ENCODE measurements around the gene ITGB4.

The ITGB4 gene

DNA sequence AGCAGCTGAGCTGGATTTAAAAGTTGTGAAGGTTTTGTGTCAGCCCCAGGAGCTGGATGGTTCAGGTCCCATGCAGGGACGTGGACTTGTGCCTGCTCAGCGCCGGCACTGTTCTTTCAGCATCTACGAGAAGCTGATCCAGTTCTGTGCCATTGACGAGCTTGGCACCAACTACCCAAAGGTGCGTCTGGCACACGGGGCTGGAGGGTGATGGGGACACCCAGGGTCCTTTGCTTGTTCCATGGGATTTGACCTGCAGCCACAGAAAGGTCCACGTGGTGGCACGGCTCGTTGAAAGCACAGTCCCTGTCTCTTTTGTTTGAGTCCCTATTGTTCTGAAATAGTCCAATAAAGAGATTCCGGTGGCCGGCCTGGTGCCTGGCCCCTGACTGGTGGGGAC lies 18.1 kb upstream of the ITGB4 start:
- TF ChIP-seq, protein P1, sequence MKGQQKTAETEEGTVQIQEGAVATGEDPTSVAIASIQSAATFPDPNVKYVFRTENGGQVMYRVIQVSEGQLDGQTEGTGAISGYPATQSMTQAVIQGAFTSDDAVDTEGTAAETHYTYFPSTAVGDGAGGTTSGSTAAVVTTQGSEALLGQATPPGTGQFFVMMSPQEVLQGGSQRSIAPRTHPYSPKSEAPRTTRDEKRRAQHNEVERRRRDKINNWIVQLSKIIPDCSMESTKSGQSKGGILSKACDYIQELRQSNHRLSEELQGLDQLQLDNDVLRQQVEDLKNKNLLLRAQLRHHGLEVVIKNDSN (IDR thresholded peaks at IDR 0.05): no peak
- TF ChIP-seq TCF12 (IDR thresholded peaks at IDR 0.05; ENCODE audit: low read depth) (no peak), CREB1 (IDR thresholded peaks at IDR 0.05; ENCODE audit: low read depth) (no peak), YY1 (IDR thresholded peaks at IDR 0.05; ENCODE audit: low read depth) (no peak), FOXM1 (IDR thresholded peaks at IDR 0.05; ENCODE audit: borderline replicate concordance, low read depth) (no peak), TAF1 (IDR thresholded peaks at IDR 0.05; ENCODE audit: low read depth) (no peak), EP300 (IDR thresholded peaks at IDR 0.05; ENCODE audit: borderline replicate concordance) (no peak), RAD21 (IDR thresholded peaks at IDR 0.05; ENCODE audit: low read depth) (no peak), EGR1 (IDR thresholded peaks at IDR 0.05) (no peak), TEAD4 (IDR thresholded peaks at IDR 0.05) (no peak)
- TF ChIP-seq, protein P2, sequence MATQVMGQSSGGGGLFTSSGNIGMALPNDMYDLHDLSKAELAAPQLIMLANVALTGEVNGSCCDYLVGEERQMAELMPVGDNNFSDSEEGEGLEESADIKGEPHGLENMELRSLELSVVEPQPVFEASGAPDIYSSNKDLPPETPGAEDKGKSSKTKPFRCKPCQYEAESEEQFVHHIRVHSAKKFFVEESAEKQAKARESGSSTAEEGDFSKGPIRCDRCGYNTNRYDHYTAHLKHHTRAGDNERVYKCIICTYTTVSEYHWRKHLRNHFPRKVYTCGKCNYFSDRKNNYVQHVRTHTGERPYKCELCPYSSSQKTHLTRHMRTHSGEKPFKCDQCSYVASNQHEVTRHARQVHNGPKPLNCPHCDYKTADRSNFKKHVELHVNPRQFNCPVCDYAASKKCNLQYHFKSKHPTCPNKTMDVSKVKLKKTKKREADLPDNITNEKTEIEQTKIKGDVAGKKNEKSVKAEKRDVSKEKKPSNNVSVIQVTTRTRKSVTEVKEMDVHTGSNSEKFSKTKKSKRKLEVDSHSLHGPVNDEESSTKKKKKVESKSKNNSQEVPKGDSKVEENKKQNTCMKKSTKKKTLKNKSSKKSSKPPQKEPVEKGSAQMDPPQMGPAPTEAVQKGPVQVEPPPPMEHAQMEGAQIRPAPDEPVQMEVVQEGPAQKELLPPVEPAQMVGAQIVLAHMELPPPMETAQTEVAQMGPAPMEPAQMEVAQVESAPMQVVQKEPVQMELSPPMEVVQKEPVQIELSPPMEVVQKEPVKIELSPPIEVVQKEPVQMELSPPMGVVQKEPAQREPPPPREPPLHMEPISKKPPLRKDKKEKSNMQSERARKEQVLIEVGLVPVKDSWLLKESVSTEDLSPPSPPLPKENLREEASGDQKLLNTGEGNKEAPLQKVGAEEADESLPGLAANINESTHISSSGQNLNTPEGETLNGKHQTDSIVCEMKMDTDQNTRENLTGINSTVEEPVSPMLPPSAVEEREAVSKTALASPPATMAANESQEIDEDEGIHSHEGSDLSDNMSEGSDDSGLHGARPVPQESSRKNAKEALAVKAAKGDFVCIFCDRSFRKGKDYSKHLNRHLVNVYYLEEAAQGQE (IDR thresholded peaks at IDR 0.05; ENCODE audit: low read depth): no peak

DNA sequence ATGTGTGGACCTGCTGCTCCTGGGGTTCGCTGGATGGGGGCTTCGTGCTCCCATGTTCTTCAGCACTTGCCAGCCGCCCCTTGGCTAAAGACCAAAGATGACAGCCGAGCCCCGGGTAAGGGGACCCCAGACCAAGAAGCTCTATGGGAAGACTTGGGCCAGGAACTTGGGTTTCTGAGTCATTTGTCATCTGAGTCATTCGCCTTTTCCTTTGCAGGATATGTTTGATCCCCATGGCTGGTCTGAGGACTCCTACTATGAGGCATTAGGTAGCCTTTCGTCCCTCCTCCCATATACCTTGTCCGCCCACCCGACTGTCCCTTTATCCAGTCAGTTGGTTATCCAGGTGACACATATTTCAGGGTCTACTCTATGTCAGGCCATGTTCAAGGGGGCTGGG lies 17.7 kb upstream of the ITGB4 start:
- TF ChIP-seq FOXM1 (IDR thresholded peaks at IDR 0.05; ENCODE audit: borderline replicate concordance, low read depth): no peak
- TF ChIP-seq ZBTB7A (IDR thresholded peaks at IDR 0.05; ENCODE audit: low read depth): no peak
- TF ChIP-seq, protein P3, sequence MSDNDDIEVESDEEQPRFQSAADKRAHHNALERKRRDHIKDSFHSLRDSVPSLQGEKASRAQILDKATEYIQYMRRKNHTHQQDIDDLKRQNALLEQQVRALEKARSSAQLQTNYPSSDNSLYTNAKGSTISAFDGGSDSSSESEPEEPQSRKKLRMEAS (IDR thresholded peaks at IDR 0.05): no peak
- no peak for TF ChIP-seq TEAD4 (IDR thresholded peaks at IDR 0.05)
- TF ChIP-seq TAF1 (IDR thresholded peaks at IDR 0.05; ENCODE audit: low read depth): no peak
- TF ChIP-seq, protein P1 (IDR thresholded peaks at IDR 0.05): no peak
- TF ChIP-seq TCF12 (IDR thresholded peaks at IDR 0.05; ENCODE audit: low read depth): no peak
- TF ChIP-seq, protein P2 (IDR thresholded peaks at IDR 0.05; ENCODE audit: low read depth): no peak
- no peak for TF ChIP-seq CREB1 (IDR thresholded peaks at IDR 0.05; ENCODE audit: low read depth)
- no peak for TF ChIP-seq NFIC (IDR thresholded peaks at IDR 0.05)
- TF ChIP-seq EP300 (IDR thresholded peaks at IDR 0.05; ENCODE audit: borderline replicate concordance): no peak
- TF ChIP-seq CEBPB (IDR thresholded peaks at IDR 0.05): no peak
- TF ChIP-seq RAD21 (IDR thresholded peaks at IDR 0.05; ENCODE audit: low read depth): no peak

DNA sequence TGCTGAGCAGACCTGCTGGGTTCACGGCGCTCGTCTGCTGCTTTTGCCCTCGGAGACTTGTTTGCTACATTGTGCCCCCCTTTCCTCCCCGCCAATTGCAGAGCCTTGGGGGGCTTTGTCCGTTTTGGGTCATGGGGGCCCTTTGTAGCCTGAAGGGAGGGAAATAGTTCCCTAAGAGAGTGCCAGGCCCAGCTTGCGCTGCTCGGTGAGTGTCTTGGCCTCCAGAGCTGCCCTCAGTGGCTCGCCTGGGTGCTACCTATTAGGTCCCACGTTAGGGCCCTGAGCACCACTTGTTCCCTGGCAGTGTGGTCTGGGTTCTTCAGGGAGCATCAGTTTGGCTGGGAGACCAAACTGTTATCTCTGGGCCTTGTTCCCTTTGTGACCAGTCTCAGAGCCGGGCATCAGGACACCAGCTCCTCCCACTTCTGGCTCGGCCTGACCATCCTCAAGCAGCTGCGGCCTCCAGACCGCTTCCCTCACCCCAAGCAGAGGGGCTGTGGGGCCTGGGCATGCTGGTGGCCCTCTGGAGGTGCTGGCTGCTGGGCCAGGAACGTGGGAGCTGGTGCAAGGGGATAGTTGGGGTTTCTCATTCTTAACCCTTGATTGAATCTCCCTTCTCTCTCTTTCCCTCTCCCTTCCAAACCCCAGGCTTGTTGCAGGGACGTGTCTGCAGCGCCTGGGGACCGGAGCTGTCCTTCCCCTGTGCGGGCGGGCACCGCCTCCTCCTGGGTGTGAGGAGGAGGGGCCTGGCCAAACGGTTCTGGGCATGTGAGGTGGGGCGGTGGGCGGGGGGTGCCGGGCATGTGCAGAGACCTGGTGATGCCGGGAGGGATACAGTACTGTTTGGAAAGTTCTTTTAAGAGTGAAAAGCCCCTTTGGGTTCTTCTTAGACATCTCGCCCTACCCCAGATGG lies 16.0 kb upstream of the ITGB4 start:
- TF ChIP-seq NFIC (IDR thresholded peaks at IDR 0.05): no peak
- no peak for TF ChIP-seq EGR1 (IDR thresholded peaks at IDR 0.05)

DNA sequence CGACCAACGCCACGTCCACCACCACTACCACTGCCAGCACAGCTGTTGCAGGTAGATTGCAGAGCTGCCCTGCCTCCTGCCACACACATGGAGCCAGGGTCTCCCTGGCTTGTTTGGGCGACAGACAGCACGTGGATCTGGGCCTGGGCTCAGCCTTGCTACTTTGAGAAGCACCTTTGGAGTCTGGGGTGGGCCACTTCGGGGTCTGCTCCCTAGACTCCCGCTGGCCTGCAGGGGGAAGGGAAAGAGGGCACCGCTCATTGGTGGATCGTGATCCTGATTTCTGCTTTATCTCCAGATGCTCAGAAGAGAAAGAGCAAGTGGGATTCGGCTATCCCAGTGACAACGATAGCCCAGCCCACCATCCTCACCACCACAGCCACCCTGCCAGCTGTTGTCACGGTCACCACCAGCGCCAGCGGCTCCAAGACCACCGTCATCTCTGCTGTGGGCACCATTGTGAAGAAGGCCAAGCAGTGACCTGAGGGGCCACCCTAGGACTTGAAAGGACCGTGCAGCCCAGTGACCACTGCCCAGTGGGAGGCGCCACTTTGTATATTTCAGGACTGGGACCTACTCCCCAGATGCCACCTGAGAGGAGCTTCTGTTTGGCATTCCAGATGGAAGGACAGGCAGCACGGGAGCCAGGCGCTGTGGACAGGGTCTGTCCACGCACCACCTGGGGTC lies 15.1 kb upstream of the ITGB4 start:
- TF ChIP-seq, protein P2 (IDR thresholded peaks at IDR 0.05; ENCODE audit: low read depth): no peak
- TF ChIP-seq, protein P3 (IDR thresholded peaks at IDR 0.05): no peak
- TF ChIP-seq RAD21 (IDR thresholded peaks at IDR 0.05; ENCODE audit: low read depth): no peak
- no peak for TF ChIP-seq CEBPB (IDR thresholded peaks at IDR 0.05)
- TF ChIP-seq, protein P1 (IDR thresholded peaks at IDR 0.05): no peak
- no peak for TF ChIP-seq NFIC (IDR thresholded peaks at IDR 0.05)
- TF ChIP-seq TCF12 (IDR thresholded peaks at IDR 0.05; ENCODE audit: low read depth): no peak
- TF ChIP-seq TAF1 (IDR thresholded peaks at IDR 0.05; ENCODE audit: low read depth): no peak
- no peak for TF ChIP-seq TEAD4 (IDR thresholded peaks at IDR 0.05)

Data from Ishikawa (cell line).